ENCODE results near the gene POF1B. TPM values are rescaled to one million over a fixed set of nuclear protein-coding genes. Genes with fewer than 3 reads are reported as not detected.
A peak's percentile ranks its signal among the peaks of the same experiment; 100 is the strongest.
"Not testable (repeated sequence)": the region's sequence is repeated elsewhere in the genome, so short reads cannot be mapped to it uniquely, and the experiment has no call there.

POF1B gene
- total RNA-seq, 4 donors from 2014 or later, result 0.26 to 1.6 (median 1.0) TPM; not detected in 1

GRCh38 chrX:85288992-85289723, 90.3 kb downstream of the POF1B start:
- Histone ChIP-seq H3K9me3 (no peaks in the 10 kb centered on the region), H3K27me3 (no peaks in the 10 kb centered on the region), H3K4me1 (no peaks in the 10 kb centered on the region), H3K36me3 (no peaks in the 10 kb centered on the region), H3K4me3 (no peak overlapping the region), H3K27ac (no peak overlapping the region)
- intact Hi-C loops (cut with DNase I; ENCODE audit: low total_unique reads), result no loop called here
- DNase-seq, result no peak
- TF ChIP-seq POLR2A (IDR thresholded peaks at IDR 0.05), result no peak
- TF ChIP-seq, protein P1, sequence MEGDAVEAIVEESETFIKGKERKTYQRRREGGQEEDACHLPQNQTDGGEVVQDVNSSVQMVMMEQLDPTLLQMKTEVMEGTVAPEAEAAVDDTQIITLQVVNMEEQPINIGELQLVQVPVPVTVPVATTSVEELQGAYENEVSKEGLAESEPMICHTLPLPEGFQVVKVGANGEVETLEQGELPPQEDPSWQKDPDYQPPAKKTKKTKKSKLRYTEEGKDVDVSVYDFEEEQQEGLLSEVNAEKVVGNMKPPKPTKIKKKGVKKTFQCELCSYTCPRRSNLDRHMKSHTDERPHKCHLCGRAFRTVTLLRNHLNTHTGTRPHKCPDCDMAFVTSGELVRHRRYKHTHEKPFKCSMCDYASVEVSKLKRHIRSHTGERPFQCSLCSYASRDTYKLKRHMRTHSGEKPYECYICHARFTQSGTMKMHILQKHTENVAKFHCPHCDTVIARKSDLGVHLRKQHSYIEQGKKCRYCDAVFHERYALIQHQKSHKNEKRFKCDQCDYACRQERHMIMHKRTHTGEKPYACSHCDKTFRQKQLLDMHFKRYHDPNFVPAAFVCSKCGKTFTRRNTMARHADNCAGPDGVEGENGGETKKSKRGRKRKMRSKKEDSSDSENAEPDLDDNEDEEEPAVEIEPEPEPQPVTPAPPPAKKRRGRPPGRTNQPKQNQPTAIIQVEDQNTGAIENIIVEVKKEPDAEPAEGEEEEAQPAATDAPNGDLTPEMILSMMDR (IDR thresholded peaks at IDR 0.05), result no peak

DNA sequence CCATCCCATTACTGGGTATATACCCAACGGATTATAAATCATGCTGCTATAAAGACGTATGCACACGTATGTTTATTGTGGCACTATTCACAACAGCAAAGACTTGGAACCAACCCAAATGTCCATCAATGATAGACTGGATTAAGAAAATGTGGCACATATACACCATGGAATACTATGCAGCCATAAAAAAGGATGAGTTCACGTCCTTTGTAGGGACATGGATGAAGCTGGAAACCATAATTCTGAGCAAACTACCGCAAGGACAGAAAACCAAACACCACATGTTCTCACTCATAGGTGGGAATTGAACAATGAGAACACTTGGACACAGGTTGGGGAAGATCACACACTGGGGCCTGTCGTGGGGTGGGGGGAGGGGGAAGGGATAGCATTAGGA, 94.2 kb downstream of the POF1B start:
- intact Hi-C loops (cut with DNase I; ENCODE audit: low total_unique reads); H3K4me3 ChIP-seq; H3K27me3 ChIP-seq; H3K9me3 ChIP-seq; H3K4me1 ChIP-seq; H3K27ac ChIP-seq; H3K36me3 ChIP-seq; DNase-seq: not testable (repeated sequence)

DNA sequence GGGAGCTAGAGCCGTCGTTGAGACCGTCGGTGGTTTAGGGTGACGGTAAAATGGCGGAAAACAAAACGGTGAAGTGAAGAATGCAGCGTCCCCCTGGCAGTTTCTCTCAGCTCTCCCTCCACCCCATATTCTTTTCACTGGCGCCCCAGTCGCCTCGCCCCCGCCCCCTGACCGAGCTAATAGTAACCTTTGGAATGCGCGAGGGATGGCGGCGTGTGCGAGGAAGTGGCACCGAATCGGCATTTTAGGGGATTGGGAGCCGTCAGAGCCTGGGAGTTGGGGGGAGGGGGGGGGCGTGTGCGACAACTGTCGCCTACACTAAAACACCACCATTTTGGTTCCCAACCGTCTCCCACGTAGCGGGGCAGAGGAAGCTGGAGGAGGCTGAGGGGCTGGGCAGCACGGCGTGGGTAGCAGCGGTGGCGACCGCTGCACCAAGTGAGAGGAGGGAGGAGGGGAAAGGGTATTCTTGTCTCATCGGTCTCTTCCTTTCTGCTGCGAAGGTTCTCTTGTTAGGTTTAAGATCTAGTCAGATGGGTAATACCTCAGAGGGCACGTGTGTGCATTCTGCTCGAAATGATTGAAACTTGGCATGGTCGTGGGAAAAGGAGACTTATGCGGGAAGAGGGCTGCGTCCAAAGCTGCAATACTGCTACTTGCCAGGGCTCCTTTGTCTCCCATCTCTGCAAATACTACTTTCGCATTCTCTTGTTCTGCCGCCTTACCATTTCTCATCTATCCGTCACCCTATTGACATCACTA, 134.8 kb downstream of the POF1B start:
- H3K4me1 ChIP-seq, result no peaks in the 10 kb centered on the region
- peak overlapping the region in 1 of 2 donors; percentile 36 for H3K27ac ChIP-seq
- intact Hi-C loops (cut with DNase I; ENCODE audit: low total_unique reads), result no loop called here

DNA sequence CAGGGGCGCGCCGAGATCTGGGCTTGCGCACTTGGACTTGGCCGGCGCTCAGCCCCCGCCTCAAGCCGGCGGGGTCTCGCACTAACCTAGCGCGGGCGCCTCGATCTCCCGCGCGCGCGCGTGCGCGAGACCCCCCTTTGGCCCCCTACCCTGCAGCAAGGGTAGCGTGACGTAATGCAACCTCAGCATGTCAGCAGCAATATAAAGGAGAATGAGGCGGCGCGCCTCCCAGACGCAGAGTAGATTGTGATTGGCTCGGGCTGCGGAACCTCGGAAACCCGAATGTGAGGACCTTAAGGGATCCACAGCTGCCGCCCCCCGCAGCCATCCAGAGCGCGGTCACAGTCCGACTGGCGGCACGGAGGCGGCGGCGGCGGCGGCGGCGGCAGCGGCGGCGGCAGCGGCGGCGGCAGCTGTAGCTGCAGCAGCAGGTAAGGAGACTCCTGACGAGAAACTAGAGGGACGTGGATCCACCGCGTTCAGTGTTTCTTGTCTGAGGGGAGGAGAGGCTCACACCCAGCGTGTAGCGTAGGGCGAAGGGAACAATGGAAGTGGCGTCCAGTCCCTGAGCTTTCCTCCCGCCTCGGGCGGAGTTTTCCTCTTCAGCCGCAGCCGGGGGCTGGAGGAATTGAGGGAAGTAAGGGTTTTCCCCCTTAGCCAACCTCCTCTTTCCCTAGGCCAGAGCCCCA, 135.6 kb downstream of the POF1B start, which contains the start of the genes SATL1 and ZNF711:
SATL1 (minus strand) TSS at position 19 of the 689 bp plus-strand sequence. CDS start 134,811 bp downstream, outside the sequence.
ZNF711 (plus strand) TSS at position 231 of the 689 bp plus-strand sequence. CDS start 3,582 bp downstream, outside the sequence.
- intact Hi-C loops (cut with DNase I; ENCODE audit: low total_unique reads), result no loop called here
- H3K4me1 ChIP-seq, result no peaks in the 10 kb centered on the region

More for the DNA sequence above, 134.8 kb downstream of the POF1B start:
- no peak for TF ChIP-seq POLR2A (IDR thresholded peaks at IDR 0.05)
- TF ChIP-seq, protein P1 (IDR thresholded peaks at IDR 0.05), result no peak
- Histone ChIP-seq H3K27me3 (no peaks in the 10 kb centered on the region), H3K9me3 (no peaks in the 10 kb centered on the region), H3K36me3 (no peaks in the 10 kb centered on the region), H3K4me3 (peak overlapping the region; percentile 46 to 48)
- no peak for DNase-seq

DNA sequence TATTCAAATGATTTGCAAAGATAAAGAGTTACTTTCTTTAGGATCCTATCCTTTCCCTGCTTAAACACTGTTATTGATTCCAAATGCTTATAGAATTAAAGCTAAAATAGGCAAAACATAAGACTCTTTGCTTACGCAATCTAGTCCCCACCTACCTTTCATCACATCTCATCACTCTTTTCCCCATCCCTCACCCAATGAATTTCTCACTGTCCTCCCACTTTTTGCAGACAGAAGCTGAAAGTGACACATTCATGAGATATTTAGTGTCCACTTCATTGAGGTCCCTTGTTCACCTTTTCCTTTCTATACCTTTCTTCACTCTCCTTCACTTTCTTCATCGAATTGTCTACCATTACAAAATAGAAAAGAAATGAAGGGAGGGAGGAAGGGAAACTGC, 136.3 kb downstream of the POF1B start:
- intact Hi-C loops (cut with DNase I; ENCODE audit: low total_unique reads), result no loop called here
- DNase-seq, result no peak
- Histone ChIP-seq H3K27ac (no peak overlapping the region), H3K4me1 (no peaks in the 10 kb centered on the region), H3K36me3 (no peaks in the 10 kb centered on the region), H3K4me3 (peak overlapping the region in 1 of 2 donors; percentile 48), H3K9me3 (no peaks in the 10 kb centered on the region), H3K27me3 (no peaks in the 10 kb centered on the region)
- no peak for TF ChIP-seq POLR2A (IDR thresholded peaks at IDR 0.05)

More for the DNA sequence above, 135.6 kb downstream of the POF1B start, which contains the start of the genes SATL1 and ZNF711:
- Histone ChIP-seq H3K4me3 (peak within 1 kb of the TSS; percentile 46 to 48), H3K27me3 (no peaks in the 10 kb centered on the region), H3K36me3 (no peaks in the 10 kb centered on the region), H3K27ac (peak within 1 kb of the TSS in 1 of 2 donors; percentile 36), H3K9me3 (no peaks in the 10 kb centered on the region)
- TF ChIP-seq, protein P1 (IDR thresholded peaks at IDR 0.05), result no peak
- TF ChIP-seq POLR2A (IDR thresholded peaks at IDR 0.05), result peak in 1 of 2 donors; percentile 24
- DNase-seq, result peak; percentile 25 to 40

Other genes starting within 250 kb of the POF1B start
- under 1 TPM in 1 of 4 donors, not detected in 3; 0.48 TPM for gene SATL1, start 135.9 kb downstream of the POF1B start, total RNA-seq
- 10 to 100 TPM in 1 of 4 donors, 1 to 10 TPM in 2, under 1 TPM in 1; 0.51 to 71.3 (median 6.9) TPM for gene ZNF711, start 135.7 kb downstream of the POF1B start, total RNA-seq